GM12878 (cell line): ENCODE data around the gene MTCL3.

Experiments used
- ATAC-seq: fragments of 200-7000 bp; cut with Tn5 transposase; 3 replicates; pipeline ENCODE4 v1.9.1; 2020; ENCODE audit warnings: mild to moderate bottlenecking, moderate library complexity
- BruUV-seq: library from RNA; stranded (reverse); fragments of 400-500 nt; replicated peaks from 2 replicates; lab custom pipeline; 2021; lab: Mats Ljungman, UMichigan
- CTCF ChIA-PET: fragments of 300-600 bp; sonication (Branson Sonifier 250); formaldehyde crosslinking; extraction: SDS; loops from one replicate; lab custom pipeline; 2021; ENCODE audit warnings: inconsistent platforms; lab: Yijun Ruan, JAX
- POLR2A ChIA-PET: fragments of 350-600 bp; formaldehyde crosslinking; extraction: SDS; loops from one replicate; lab custom pipeline; 2021; ENCODE audit warnings: inconsistent platforms; lab: Charles Lee
- RAD21 ChIA-PET: fragments of 300-600 bp; sonication (Branson Sonifier 250); formaldehyde crosslinking; loops from one replicate; lab custom pipeline; 2023; ENCODE audit warnings: antibody characterized with exemption; ENCODE audit not compliant: unreplicated experiment; lab: Charles Lee
- SMC1A ChIA-PET: fragments of 300-600 bp; sonication (Branson Sonifier 250); formaldehyde crosslinking; loops from one replicate; lab custom pipeline; 2023; ENCODE audit not compliant: unreplicated experiment, uncharacterized antibody; lab: Charles Lee
- DNase-seq: peaks from one replicate; pipeline ENCODE4 v3.0.0-alpha.2; 2011; ENCODE audit warnings: low read depth, low spot score
- FAIRE-seq: peaks from 3 replicates; lab custom pipeline; 2011; peaks lifted over from hg19 to GRCh38; lab: Jason Lieb, UNC
- H2AFZ ChIP-seq: 2 replicates; pipeline ENCODE4 v1.6.0; 2011; ENCODE audit warnings: low read depth, low read length, control low read depth; ENCODE audit not compliant: control insufficient read depth
- H3K27ac ChIP-seq: 2 replicates; pipeline ENCODE4 v1.5.1; 2011; ENCODE audit warnings: control low read depth; ENCODE audit not compliant: control insufficient read depth, insufficient read depth
- H3K27me3 ChIP-seq, 2 experiments: replicated peaks in 1 of 2; 2 replicates each; pipeline versions ENCODE4 v1.6.0 to v1.6.1; 2011; ENCODE audit warnings: low read length in 1 of 2; ENCODE audit not compliant: control insufficient read depth in 2 of 2, insufficient read depth in 2 of 2
- H3K36me3 ChIP-seq, 2 experiments: 2 replicates each; pipeline ENCODE4 v1.5.1; 2011; ENCODE audit warnings: low read length in 1 of 2; ENCODE audit not compliant: control insufficient read depth in 2 of 2, insufficient read depth in 2 of 2
- H3K4me1 ChIP-seq: 2 replicates; pipeline ENCODE4 v1.6.1; 2011; ENCODE audit warnings: mild to moderate bottlenecking, low read length, moderate library complexity, mixed read lengths; ENCODE audit not compliant: control insufficient read depth, insufficient read depth
- H3K4me2 ChIP-seq: 2 replicates; pipeline ENCODE4 v1.6.0; 2011; ENCODE audit warnings: control low read depth; ENCODE audit not compliant: control insufficient read depth, insufficient read depth
- H3K4me3 ChIP-seq: fragments of 200-600 bp; sonication (generic); 2 replicates; pipeline ENCODE4 v1.5.1; 2016
- H3K79me2 ChIP-seq: 2 replicates; pipeline ENCODE4 v1.6.0; 2011; ENCODE audit warnings: low read length; ENCODE audit not compliant: control insufficient read depth, insufficient read depth
- H3K9ac ChIP-seq: 2 replicates; pipeline ENCODE4 v1.8.0; 2011; ENCODE audit warnings: low read length, control low read depth, mixed read lengths; ENCODE audit not compliant: control insufficient read depth, insufficient read depth
- H3K9me3 ChIP-seq: replicated peaks from 3 replicates; pipeline ENCODE4 v1.5.1; 2011; ENCODE audit warnings: mild to moderate bottlenecking, low read length; ENCODE audit not compliant: control insufficient read depth, insufficient read depth
- H4K20me1 ChIP-seq: 2 replicates; pipeline ENCODE4 v1.6.0; 2011; ENCODE audit not compliant: control insufficient read depth, insufficient read depth
- CHD2 ChIP-seq: IDR thresholded peaks from 2 replicates; pipeline ENCODE4 v1.6.1; 2011; ENCODE audit warnings: low read depth, low read length, improper control_type of control experiment, borderline replicate concordance
- DPF2 ChIP-seq: fragments of 450-650 bp; IDR thresholded peaks from 2 replicates; pipeline ENCODE4 v1.6.1; 2017; ENCODE audit warnings: mild to moderate bottlenecking
- GATAD2B ChIP-seq: fragments of 450-650 bp; conservative IDR thresholded peaks from 2 replicates; pipeline ENCODE4 v1.6.1; 2017; ENCODE audit warnings: low read depth, mild to moderate bottlenecking, moderate library complexity
- MEF2B ChIP-seq: fragments of 450-650 bp; IDR thresholded peaks from 2 replicates; pipeline ENCODE4 v1.6.1; 2018; ENCODE audit warnings: mild to moderate bottlenecking, moderate library complexity; ENCODE audit not compliant: partially characterized antibody, poor library complexity, severe bottlenecking
- MXI1 ChIP-seq: fragments of 150-350 bp; IDR thresholded peaks from 2 replicates; pipeline ENCODE4 v1.6.1; 2011; ENCODE audit warnings: low read depth, mild to moderate bottlenecking, inconsistent platforms, low read length, improper control_type of control experiment
- MYB ChIP-seq: fragments of 150-350 bp; IDR thresholded peaks from 2 replicates; pipeline ENCODE4 v1.6.1; 2014; ENCODE audit warnings: mild to moderate bottlenecking, low read depth, low read length, borderline replicate concordance
- SMARCA5 ChIP-seq: fragments of 450-650 bp; IDR thresholded peaks from 2 replicates; pipeline ENCODE4 v1.6.1; 2017; ENCODE audit warnings: mild to moderate bottlenecking
- ZSCAN29 ChIP-seq: fragments of 450-650 bp; IDR thresholded peaks from 2 replicates; pipeline ENCODE4 v1.6.1; 2017; ENCODE audit warnings: mild to moderate bottlenecking, moderate library complexity
- in situ Hi-C: fragments of 300-500 bp; cut with MboI; formaldehyde crosslinking; loops from 9 replicates; pipeline ENCODE4 v1.14.3; 2018; ENCODE audit warnings: mixed read lengths
- intact Hi-C: fragments of 100-400 bp; cut with micrococcal nuclease; formaldehyde crosslinking; loops from one replicate; pipeline ENCODE4 v1.14.2; 2022; ENCODE audit not compliant: unreplicated experiment

MTCL3 gene

DNA sequence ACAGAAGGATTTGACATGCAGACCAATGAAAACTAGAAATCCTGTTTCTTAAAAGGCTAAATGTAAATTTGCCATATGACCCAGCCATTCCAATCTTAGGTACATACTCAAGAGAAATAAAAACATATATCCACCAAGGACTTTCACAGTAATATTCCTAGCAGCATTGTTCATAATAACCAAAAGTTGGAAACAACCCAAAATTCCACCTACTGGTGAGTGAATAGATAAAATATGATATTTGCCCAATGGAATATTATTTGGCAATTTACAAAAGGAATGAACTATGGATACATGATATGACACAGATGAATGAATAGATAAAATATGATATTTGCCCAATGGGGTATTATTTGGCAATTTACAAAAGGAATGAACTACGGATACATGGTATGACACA, 22.7 kb downstream of the MTCL3 start (continued):
- TF ChIP-seq GATAD2B (no peak), MEF2B (no peak)
- TF ChIP-seq, all 136 proteins: peak for 0

DNA sequence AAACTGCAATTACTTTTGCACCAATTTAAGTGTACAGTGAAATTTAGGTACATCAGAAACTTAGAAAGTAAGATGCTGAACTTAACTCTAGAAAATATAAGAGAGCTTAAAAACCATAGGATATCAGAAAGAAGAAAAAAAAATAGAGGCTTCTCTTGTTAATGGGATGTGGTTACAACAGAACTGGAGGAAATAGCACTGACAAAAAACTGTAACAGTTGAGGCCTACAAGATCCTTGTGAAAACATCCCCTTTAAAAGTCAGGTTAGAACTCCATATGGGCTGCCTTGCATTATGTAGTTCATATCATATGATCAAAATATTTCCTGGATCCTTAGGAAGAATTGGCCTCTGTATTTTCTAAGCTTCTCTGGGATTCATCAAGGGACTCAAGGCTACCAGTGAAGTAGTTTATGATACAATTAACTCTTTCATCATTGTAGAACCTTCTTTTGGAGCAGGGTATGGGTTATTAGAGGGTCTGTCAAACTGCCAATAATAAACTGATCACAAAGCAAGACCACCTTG, 24.8 kb downstream of the MTCL3 start:
- no peaks in the 10 kb centered on the region for H3K79me2 ChIP-seq
- TF ChIP-seq CHD2 (no peak), MXI1 (no peak), SMARCA5 (no peak), ZSCAN29 (no peak), MYB (no peak), DPF2 (no peak)
- TF ChIP-seq, all 136 proteins: peak for 0
- Histone ChIP-seq H4K20me1 (no peaks in the 10 kb centered on the region), H3K4me2 (no peak overlapping the region), H3K9me3 (no peaks in the 10 kb centered on the region; the same call in 2 of the 3 replicates), H3K4me3 (no peak overlapping the region), H3K27ac (no peak overlapping the region), H3K36me3 (no peaks in the 10 kb centered on the region), H3K9ac (no peak overlapping the region), H2AFZ (no peak overlapping the region), H3K27me3 (no peaks in the 10 kb centered on the region), H3K4me1 (no peaks in the 10 kb centered on the region)
- CTCF ChIA-PET = interaction anchor here (0.6 to 3.5 kb wide), 4 partner anchors 8 to 690 kb away, joined by 3 to 17 read pairs (median 4); no protein-coding TSS in a partner anchor
- in situ Hi-C loops = no loop called here
- DNase-seq (no peak), ATAC-seq (no peak), FAIRE-seq (no peak)
- POLR2A ChIA-PET = no interaction called here
- SMC1A ChIA-PET = interaction anchor here (1.3 to 4.6 kb wide), 2 partner anchors 11 to 17 kb away, joined by 7 to 21 read pairs; no protein-coding TSS in a partner anchor
- BruUV-seq = no TSS peak
- intact Hi-C loops = no loop called here
- RAD21 ChIA-PET = no interaction called here
